HG02885 (cell line): Measurements from ENCODE around the gene FAM81A.

ENCODE experiments used
- ATAC-seq: cut with Tn5 transposase; IDR thresholded peaks from one replicate; pipeline ENCODE4 v1.9.1; 2021; ENCODE audit warnings: mild to moderate bottlenecking; ENCODE audit not compliant: unreplicated experiment, poor library complexity

Gene FAM81A

DNA sequence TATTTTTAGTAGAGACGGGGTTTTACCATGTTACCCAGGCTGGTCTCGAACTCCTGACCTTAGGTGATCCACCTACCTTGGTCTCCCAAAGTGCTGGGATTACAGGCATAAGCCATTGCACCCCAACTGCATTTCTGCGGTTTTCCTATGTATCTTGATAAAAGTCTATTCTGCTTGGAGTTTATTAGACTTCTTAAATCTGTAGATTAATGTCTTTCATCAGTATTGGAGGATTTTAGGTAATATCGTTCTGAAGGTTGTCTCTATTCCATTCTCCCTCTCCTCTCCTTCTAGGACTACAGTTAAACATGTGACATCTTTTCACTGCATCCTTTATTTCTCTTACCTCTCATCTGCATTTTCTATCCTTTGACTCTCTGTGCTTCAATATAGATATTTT lies 127.3 kb downstream of the FAM81A start:
- ATAC-seq = no peak

DNA sequence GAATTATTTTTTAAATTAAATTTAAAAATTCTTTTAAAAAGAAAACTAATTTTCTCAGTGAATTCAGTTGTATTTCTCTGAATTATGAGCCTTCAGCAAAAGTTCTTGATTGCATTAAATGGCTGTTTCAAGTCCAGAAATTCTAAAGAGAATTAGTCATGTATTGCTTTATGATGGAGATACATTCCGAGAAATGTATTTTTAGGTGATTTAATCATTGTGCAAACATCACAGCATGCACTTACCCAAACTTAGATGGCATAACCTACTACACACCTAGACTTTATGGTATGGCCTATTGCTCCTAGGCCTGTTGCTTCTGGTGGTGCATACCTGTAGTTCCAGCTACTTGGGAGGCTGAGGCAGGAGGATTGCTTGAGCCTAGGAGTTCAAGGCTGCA lies 129.3 kb downstream of the FAM81A start:
- ATAC-seq = no peak

DNA sequence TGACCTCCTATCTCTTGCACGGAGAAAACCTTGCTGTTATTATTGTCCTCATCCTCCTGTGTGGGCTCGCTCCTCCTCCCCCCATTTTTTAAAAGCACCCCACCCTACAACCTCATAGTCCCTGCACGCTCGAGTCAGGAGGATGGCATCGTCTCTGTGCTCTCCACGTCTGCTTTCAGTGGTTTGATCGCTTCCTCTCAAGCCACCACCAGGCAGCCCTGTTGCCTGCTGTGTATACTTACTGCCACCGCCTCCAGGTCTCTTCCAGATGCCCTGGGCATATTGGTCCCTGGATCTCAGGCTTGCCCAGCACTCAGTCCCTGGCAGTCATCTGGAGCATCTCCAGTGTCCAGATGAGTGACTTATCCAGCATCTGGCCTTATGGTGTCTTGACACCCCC lies 131.5 kb downstream of the FAM81A start:
- no peak for ATAC-seq

DNA sequence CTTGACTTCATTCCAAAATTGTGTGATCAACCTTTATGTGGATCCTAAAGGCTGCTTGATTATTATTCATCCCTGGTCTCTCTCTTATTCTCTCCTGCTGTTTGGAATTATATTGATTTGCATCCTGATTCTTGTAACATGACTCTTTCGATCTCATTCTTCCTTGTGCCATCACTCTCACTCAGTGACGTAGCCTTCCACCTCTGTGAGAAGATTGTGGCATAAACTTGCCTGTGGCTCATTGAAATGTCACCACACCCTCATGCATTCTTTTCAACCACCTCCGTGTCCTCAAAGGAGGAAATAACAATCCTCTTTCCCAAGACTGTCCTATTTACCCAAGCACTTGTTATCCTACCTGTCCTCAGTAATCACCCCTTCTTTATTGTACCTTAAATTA lies 132.3 kb downstream of the FAM81A start:
- ATAC-seq = no peak

DNA sequence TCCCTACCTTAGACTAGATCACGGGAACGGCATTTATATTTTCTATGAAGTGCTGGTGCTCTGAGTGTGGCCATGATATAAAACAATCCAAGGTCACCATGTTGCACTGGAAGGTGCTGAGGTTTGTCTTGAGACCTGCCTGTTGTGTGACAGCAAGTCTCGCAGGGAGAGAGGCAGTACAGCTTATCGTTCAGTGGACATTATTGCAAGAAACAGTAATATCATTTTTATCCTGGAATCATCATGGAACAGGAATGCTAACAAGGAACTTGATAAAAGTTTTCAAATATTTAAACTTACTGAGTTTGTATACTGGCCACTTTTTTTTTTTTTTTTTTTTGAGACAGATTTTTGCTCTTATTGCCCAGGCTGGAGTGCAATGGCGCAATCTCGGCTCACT lies 133.6 kb downstream of the FAM81A start:
- no peak for ATAC-seq
